Keratinocyte (primary cell): ENCODE results near the gene LPO.

Source experiments
- EZH2 ChIP-seq: IDR thresholded peaks from one replicate; pipeline ENCODE4 v1.6.1; 2012; ENCODE audit warnings: inconsistent platforms, mild to moderate bottlenecking, low read length, moderate library complexity
- TF ChIP-seq, protein P1 (sequence below), 3 experiments: IDR thresholded peaks in 1 of 3; conservative IDR thresholded peaks in 1 of 3; optimal IDR thresholded peaks in 1 of 3; 2 replicates in 2 of 3; 3 replicates in 1 of 3; pipeline versions ENCODE3 to v1.5.1; 2011; ENCODE audit warnings: low read length in 3 of 3, mild to moderate bottlenecking in 3 of 3, moderate library complexity in 2 of 3, control low read depth in 1 of 3, inconsistent platforms in 1 of 3; ENCODE audit not compliant: insufficient read depth in 2 of 3; ENCODE audit errors: extremely low read depth in 1 of 3

DNA sequence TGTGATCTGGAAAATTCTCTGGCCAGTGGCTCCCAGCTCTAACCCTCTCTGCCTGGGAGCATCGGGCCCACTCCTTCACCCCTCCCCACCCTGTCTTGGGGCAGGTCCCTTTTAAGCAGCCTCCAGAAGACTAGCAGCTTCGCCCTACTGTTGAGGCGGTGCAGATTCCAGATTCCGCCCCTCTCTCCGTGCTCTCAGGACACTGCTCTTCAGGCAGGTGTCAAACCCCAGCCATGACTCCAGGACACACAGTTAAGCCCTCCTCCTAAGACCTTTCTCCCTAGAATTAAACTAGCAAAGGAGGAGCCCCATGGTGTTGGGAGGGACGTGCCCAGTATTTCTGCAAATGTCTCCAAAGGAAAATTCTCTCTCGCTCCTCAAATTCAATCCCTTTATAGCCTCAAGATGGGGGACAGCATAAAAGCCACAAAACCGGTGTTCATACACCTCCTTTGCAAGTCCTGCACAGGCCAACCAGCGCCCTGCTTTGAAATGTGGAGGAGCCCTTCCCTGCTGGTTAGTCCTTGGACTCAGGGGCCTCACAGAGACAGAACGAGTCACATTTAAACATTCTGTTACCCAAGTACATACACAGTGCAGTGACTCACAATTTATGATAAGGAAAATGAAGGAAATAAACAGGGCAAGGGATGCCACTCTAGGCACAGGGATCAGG, 7.2 kb downstream of the LPO start:
- no peak for TF ChIP-seq EZH2
- TF ChIP-seq, protein P1, sequence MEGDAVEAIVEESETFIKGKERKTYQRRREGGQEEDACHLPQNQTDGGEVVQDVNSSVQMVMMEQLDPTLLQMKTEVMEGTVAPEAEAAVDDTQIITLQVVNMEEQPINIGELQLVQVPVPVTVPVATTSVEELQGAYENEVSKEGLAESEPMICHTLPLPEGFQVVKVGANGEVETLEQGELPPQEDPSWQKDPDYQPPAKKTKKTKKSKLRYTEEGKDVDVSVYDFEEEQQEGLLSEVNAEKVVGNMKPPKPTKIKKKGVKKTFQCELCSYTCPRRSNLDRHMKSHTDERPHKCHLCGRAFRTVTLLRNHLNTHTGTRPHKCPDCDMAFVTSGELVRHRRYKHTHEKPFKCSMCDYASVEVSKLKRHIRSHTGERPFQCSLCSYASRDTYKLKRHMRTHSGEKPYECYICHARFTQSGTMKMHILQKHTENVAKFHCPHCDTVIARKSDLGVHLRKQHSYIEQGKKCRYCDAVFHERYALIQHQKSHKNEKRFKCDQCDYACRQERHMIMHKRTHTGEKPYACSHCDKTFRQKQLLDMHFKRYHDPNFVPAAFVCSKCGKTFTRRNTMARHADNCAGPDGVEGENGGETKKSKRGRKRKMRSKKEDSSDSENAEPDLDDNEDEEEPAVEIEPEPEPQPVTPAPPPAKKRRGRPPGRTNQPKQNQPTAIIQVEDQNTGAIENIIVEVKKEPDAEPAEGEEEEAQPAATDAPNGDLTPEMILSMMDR (optimal IDR thresholded peaks at IDR 0.05 in 1 of 3, IDR thresholded peaks at IDR 0.05 in 1 of 3, conservative IDR thresholded peaks at IDR 0.05 in 1 of 3; ENCODE audit: extremely low read depth in 1 of 3, insufficient read depth in 2 of 3, low read length in 3 of 3) = no peak
